ENCODE measurements around the gene RNU2-63P.
"Not testable (repeated sequence)": the region's sequence is repeated elsewhere in the genome, so short reads cannot be mapped to it uniquely, and the experiment has no call there.

Gene RNU2-63P

DNA sequence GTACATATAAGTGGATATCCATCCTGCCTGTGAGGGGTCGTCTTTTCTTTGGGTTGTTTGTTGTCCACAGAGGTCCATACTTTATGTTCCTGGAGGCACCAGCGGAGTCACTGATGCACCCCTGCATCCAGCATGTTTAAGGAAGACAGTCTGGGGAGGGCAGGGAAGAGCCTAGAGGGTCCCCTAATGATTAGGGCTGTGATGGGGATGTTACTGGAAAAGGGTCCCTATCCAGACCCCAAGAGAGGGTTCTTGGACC, 1.4 kb upstream of the RNU2-63P start:
- not testable (repeated sequence) for DNase-seq (ENCODE audit: low spot score in 2 of 2); H3K9me3 Mint-ChIP-seq; ATAC-seq (ENCODE audit: low read depth); H3K27me3 Mint-ChIP-seq; H3K36me3 Mint-ChIP-seq
- Mint-ChIP-seq H3K27ac (peak overlapping the region; percentile 100), H3K4me3 (peak overlapping the region; percentile 98), H3K4me1 (peaks cover 18% of the 10 kb centered on the region)

- ATAC-seq (ENCODE audit: low read depth) (peak; percentile 53), DNase-seq (ENCODE audit: low spot score in 2 of 2) (no peak)
- no peaks in the 10 kb centered on the region for H3K27me3 Mint-ChIP-seq
- H3K9me3 Mint-ChIP-seq, result no peaks in the 10 kb centered on the region
- H3K4me3 Mint-ChIP-seq, result peak overlapping the region; percentile 98
- peak overlapping the region; percentile 100 for H3K27ac Mint-ChIP-seq
- peaks cover 5% of the 10 kb centered on the region for H3K36me3 Mint-ChIP-seq
- peaks cover 18% of the 10 kb centered on the region for H3K4me1 Mint-ChIP-seq
These were observed 823 bp upstream of the RNU2-63P start for GRCh38 chr2:88016960-88017779.

DNA sequence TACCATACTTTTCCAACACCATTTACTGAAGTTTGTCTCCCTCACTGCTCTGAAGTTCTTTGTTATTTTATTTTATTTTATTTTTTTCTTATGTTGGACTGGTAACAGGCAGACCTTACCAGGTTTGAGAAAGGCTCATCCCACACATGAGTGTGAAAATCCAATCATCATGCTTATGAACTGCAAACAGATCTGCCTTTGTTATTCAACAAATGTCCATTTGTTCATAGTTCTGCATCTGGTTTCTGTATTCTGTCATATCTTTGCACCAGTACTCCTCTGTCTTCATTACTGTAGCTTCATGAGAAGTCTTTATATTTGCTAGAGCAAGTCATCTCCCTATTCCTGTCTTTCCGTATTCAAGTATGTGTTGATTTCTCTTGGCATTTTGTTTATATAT, 5.3 kb downstream of the RNU2-63P start:
- Mint-ChIP-seq H3K4me1 (peaks cover 5% of the 10 kb centered on the region), H3K4me3 (no peak overlapping the region), H3K27me3 (no peaks in the 10 kb centered on the region), H3K36me3 (no peaks in the 10 kb centered on the region), H3K27ac (peak overlapping the region; percentile 69), H3K9me3 (no peaks in the 10 kb centered on the region)
- no peak for ATAC-seq (ENCODE audit: low read depth)
- no peak for DNase-seq (ENCODE audit: low spot score in 2 of 2)

DNA sequence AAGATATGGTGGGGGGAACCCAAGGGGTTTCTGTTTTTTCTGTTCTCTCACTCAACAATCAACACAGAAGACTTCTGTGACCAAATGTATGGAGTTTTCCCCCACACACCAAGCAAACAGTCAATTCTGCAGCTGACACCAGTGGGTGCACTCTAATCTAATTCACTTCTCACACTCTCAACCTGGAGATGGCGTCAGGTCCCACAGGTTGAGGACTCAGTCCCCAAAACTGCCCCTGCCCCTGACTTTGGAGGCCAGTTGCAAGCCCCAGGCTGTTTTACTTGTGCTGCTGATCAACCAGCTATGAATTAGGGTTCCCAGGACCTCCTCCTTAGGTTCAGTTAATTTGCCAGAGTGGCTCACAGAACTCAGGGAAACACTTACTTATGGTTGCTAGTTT, 6.2 kb downstream of the RNU2-63P start:
- DNase-seq (ENCODE audit: low spot score in 2 of 2), result peak in 1 of 2 donors; percentile 6
- H3K9me3 Mint-ChIP-seq, result no peaks in the 10 kb centered on the region

GRCh38 chr2:88006912-88007439, 9.4 kb downstream of the RNU2-63P start:
- no peaks in the 10 kb centered on the region for H3K27me3 Mint-ChIP-seq
- no peak overlapping the region for H3K27ac Mint-ChIP-seq
- no peak for DNase-seq (ENCODE audit: low spot score in 2 of 2)
- ATAC-seq (ENCODE audit: low read depth), result no peak
- peaks cover 2% of the 10 kb centered on the region for H3K4me1 Mint-ChIP-seq
- no peaks in the 10 kb centered on the region for H3K36me3 Mint-ChIP-seq
- H3K4me3 Mint-ChIP-seq, result no peak overlapping the region
- H3K9me3 Mint-ChIP-seq, result no peaks in the 10 kb centered on the region

More for the DNA sequence above, 6.2 kb downstream of the RNU2-63P start:
- Mint-ChIP-seq H3K27ac (no peak overlapping the region), H3K36me3 (no peaks in the 10 kb centered on the region), H3K27me3 (no peaks in the 10 kb centered on the region), H3K4me3 (no peak overlapping the region), H3K4me1 (peaks cover 4% of the 10 kb centered on the region)
- ATAC-seq (ENCODE audit: low read depth), result no peak

DNA sequence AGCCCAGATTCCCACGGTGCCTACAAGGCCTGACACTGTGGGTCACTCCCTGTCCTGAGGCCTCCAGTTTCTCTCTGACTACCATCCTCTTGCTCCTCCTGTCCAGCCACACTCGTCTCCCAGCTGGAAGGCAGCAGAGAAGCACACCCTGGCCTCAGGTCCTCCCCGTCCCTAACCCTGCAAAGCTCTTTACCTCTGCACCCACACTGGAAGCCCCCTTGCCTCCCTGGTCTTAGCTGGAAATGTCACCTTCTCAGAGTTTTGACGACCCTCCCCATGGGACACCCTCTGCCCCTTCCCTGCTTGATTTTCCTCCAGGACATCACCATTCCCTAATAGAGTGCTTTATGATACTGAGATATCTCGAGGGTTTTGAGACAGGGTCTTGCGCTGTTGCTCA, 10.6 kb downstream of the RNU2-63P start:
- Mint-ChIP-seq H3K36me3 (no peaks in the 10 kb centered on the region), H3K9me3 (no peaks in the 10 kb centered on the region), H3K27me3 (no peaks in the 10 kb centered on the region), H3K27ac (no peak overlapping the region), H3K4me3 (no peak overlapping the region), H3K4me1 (peaks cover 7% of the 10 kb centered on the region)
- ATAC-seq (ENCODE audit: low read depth) (no peak), DNase-seq (ENCODE audit: low spot score in 2 of 2) (no peak)

GRCh38 chr2:88003074-88003755, 13.1 kb downstream of the RNU2-63P start:
- H3K27me3 Mint-ChIP-seq, result no peaks in the 10 kb centered on the region
- no peak overlapping the region for H3K27ac Mint-ChIP-seq
- no peak for DNase-seq (ENCODE audit: low spot score in 2 of 2)
- no peaks in the 10 kb centered on the region for H3K9me3 Mint-ChIP-seq
- no peak overlapping the region for H3K4me3 Mint-ChIP-seq
- peaks cover 7% of the 10 kb centered on the region for H3K4me1 Mint-ChIP-seq
- no peaks in the 10 kb centered on the region for H3K36me3 Mint-ChIP-seq
- no peak for ATAC-seq (ENCODE audit: low read depth)

GRCh38 chr2:88002359-88002707, 14.0 kb downstream of the RNU2-63P start:
- Mint-ChIP-seq H3K27ac (no peak overlapping the region), H3K4me1 (peaks cover 7% of the 10 kb centered on the region), H3K36me3 (no peaks in the 10 kb centered on the region), H3K27me3 (no peaks in the 10 kb centered on the region), H3K9me3 (no peaks in the 10 kb centered on the region), H3K4me3 (no peak overlapping the region)
- DNase-seq (ENCODE audit: low spot score in 2 of 2), result no peak
- ATAC-seq (ENCODE audit: low read depth), result no peak

- H3K4me3 Mint-ChIP-seq; H3K4me1 Mint-ChIP-seq; H3K36me3 Mint-ChIP-seq; H3K27me3 Mint-ChIP-seq; ATAC-seq (ENCODE audit: low read depth); H3K9me3 Mint-ChIP-seq; DNase-seq (ENCODE audit: low spot score in 2 of 2); H3K27ac Mint-ChIP-seq: not testable (repeated sequence)
These were observed 15.9 kb downstream of the RNU2-63P start for GRCh38 chr2:88000474-88000873.

GRCh38 chr2:87996570-87996969, 19.8 kb downstream of the RNU2-63P start:
- no peaks in the 10 kb centered on the region for H3K27me3 Mint-ChIP-seq
- H3K4me3 Mint-ChIP-seq, result no peak overlapping the region
- H3K9me3 Mint-ChIP-seq, result peaks cover 1% of the 10 kb centered on the region
- H3K36me3 Mint-ChIP-seq, result no peaks in the 10 kb centered on the region
- no peak overlapping the region for H3K27ac Mint-ChIP-seq
- DNase-seq (ENCODE audit: low spot score in 2 of 2) (no peak), ATAC-seq (ENCODE audit: low read depth) (no peak)
- peaks cover 8% of the 10 kb centered on the region for H3K4me1 Mint-ChIP-seq

DNA sequence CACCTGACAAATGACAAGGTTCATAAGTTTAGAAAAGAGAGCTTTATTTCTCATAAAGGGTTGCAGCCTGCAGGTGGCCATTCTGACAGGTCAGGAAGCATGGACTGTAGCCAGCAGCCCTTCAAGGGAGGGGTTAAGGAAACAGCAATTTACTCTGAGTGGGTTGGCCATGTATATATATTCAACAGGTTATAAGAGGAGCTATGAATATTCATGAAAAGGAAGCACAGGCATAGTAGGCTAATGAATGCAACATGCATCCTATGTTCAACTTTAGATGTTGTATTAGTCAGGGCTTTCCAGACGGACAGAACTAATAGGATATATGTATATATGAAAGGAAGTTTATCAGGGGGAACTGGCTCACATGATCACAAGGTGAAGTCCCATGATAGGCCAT, 20.6 kb downstream of the RNU2-63P start:
- Mint-ChIP-seq H3K4me3 (no peak overlapping the region), H3K36me3 (no peaks in the 10 kb centered on the region), H3K4me1 (peaks cover 7% of the 10 kb centered on the region), H3K27ac (no peak overlapping the region), H3K9me3 (peaks cover 1% of the 10 kb centered on the region), H3K27me3 (no peaks in the 10 kb centered on the region)
- no peak for DNase-seq (ENCODE audit: low spot score in 2 of 2)
- no peak for ATAC-seq (ENCODE audit: low read depth)

GRCh38 chr2:87994304-87994850, 22.0 kb downstream of the RNU2-63P start:
- peak; percentile 35 for ATAC-seq (ENCODE audit: low read depth)

DNA sequence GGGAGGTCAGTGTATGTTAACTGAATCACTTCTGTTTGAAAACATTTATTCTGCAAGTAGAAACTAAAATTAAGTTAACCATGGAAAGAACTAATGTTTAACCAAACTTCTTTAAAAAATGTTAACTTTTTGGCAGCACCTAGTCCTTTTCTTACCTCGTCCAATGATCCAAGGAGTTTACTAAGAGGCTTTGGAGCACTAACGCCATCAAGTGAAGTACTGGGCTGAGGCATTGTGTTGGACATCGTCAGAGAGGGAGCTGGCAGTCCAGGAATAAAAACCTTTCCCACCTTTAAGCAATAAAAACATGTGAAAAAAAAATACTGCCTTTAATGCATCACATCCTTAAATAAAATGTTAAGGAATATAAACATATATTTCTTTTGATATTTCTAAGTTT, 23.8 kb downstream of the RNU2-63P start:
- ATAC-seq (ENCODE audit: low read depth); H3K36me3 Mint-ChIP-seq: not testable (repeated sequence)

More at GRCh38 chr2:87994304-87994850, 22.0 kb downstream of the RNU2-63P start:
- H3K4me1 Mint-ChIP-seq; DNase-seq (ENCODE audit: low spot score in 2 of 2); H3K27me3 Mint-ChIP-seq; H3K36me3 Mint-ChIP-seq; H3K27ac Mint-ChIP-seq; H3K9me3 Mint-ChIP-seq: not testable (repeated sequence)
- peak overlapping the region; percentile 3 for H3K4me3 Mint-ChIP-seq

DNA sequence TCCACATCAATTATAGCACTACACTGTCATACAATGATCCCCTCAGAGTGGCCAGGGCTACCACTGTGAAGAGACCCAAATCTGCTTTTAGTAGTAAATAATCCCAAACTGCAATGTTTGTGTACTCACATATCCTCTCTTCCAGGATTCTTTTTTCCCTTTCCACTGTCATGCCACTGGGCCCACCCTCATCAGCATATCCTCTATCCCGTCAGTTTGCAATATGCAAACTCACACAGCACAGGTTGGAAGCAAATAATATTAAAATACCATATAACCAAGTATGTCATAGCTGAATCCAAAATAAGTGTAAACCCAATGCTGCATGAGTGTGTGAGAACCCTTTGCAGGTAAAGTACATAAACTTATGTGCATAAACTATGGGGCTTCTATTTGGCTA, 28.9 kb downstream of the RNU2-63P start:
- ATAC-seq (ENCODE audit: low read depth); H3K27ac Mint-ChIP-seq; H3K4me1 Mint-ChIP-seq; H3K27me3 Mint-ChIP-seq; H3K4me3 Mint-ChIP-seq; H3K36me3 Mint-ChIP-seq; H3K9me3 Mint-ChIP-seq; DNase-seq (ENCODE audit: low spot score in 2 of 2): not testable (repeated sequence)

More for the DNA sequence above, 23.8 kb downstream of the RNU2-63P start:
- H3K9me3 Mint-ChIP-seq; H3K4me3 Mint-ChIP-seq; H3K27me3 Mint-ChIP-seq; H3K4me1 Mint-ChIP-seq; DNase-seq (ENCODE audit: low spot score in 2 of 2); H3K27ac Mint-ChIP-seq: not testable (repeated sequence)

Measured in memory B cell (primary cell).